ENCODE data around the gene MMP15.
"Not testable (repeated sequence)": the region's sequence is repeated elsewhere in the genome, so short reads cannot be mapped to it uniquely, and the experiment has no call there.

MMP15 gene

DNA sequence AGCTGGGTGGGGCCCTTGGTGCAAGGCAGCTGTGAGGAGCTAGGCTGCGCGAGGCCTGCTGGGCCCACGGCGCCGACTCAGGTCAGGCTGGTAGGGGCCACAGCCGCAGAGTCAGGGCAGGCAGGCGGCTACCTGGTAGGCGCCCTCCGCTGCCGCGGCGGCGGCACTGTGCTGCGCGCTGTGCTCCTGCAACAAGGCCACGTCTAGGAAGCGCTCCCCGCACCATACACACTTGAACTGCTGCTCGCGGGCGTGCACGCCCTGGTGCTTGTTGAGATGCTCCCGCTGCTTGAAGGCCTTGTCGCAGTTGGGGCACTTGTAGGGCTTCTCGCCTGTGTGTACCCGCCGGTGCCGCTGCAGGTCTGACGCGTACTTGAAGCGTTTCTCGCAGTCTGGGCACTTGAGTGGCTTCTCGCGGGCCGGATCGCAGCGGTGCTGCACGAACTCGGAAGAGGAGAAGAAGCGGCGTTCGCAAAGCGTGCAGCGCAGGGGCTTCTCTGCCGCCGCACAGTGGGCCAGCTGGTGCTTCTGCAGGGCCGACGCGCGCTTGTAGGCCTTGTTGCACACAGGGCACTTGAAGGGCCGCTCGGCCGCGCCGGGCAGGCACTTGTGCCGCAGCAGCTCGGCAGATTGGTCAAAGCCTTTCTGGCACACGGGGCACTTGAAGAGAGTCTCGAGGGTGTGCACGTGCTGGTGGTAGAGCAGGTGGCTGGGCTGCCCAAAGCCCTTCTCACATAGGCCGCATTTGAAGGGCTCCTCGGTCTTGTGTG, 29.0 kb upstream of the MMP15 start:
- no peak for DNase-seq

DNA sequence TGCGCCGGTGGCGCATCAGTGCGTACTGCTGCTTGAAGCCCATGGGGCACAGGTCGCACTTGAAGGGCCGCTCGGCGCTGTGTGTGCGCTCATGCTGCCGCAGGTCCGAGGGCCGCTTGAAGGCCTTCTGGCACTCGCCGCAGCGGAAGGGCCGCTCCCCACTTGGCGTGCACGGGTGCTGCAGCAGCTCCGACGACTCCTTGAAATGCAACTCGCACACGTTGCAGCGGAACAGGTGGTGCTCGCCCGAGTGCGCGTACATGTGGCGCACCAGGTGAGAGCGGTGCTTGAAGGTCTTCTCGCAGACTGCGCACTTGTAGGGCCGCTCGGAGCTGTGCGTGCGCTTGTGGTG, 28.4 kb upstream of the MMP15 start:
- no peak for DNase-seq

DNA sequence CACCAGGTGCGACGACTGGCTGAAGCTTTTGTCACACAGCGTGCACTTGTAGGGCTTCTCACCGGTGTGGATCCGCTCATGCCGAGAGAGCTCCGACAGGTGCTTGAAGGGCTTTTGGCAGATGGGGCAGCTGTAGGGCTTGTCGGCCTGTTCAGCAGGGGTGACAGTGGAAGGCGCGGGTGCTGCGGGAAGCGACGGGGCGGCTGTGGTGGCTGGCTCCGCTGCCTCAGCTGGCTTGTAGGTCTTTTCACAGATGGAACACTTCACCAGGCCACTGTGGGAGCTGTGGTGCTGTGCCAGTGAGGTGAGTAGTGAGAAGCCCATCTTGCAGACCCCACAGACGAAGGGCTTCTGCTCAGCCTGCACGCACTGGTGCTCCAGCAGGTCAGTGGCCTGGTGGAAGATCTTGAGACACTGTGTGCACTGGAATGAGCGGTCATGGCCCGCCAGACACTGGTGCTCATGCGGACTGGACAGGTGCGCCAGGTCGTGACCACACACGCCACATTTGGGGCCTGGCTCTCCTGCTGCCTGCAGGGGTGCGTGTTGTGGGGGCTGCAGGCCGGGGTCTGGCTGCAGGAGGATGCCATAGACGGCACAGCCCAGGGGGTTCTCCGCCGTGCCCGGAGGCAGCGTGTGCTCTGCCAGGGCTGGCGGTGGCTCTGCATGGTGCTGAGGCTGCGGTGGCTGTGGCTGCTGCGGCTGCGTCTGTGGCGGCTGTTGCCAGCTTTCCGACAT, 27.9 kb upstream of the MMP15 start:
- no peak for DNase-seq

DNA sequence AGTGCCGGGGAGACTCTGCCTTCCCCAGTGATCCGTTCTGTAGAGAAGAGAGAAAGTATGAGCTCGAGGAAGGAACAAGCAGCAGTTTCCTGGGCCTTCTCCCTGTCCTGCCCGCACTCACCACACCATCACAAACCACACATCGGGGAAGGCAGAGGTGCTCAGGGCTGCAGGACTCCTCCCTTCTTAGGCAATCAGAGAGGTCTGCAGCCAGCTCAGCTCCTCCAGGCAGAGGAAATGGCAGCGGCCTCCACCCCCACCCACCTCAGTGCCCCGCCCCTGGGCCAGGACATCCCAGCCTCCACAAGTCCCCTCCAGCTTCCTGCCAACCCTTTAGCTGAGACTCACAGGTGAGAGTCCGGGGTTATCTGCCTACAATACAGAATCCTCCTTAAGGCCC, 27.1 kb upstream of the MMP15 start:
- no peak for DNase-seq

- DNase-seq: no peak
Observed at GRCh38 chr16:57998992-57999365, 26.6 kb upstream of the MMP15 start.

- no peak for DNase-seq
Observed at GRCh38 chr16:57999366-57999970, 26.1 kb upstream of the MMP15 start.

- DNase-seq: peak; percentile 46
Observed at GRCh38 chr16:57999971-58000705, 25.4 kb upstream of the MMP15 start, which contains the start of gene ZNF319. Gene ZNF319, minus strand, starts transcription at chr16:58000672. Its CDS starts 2,407 bp downstream, at chr16:57998265.

DNA sequence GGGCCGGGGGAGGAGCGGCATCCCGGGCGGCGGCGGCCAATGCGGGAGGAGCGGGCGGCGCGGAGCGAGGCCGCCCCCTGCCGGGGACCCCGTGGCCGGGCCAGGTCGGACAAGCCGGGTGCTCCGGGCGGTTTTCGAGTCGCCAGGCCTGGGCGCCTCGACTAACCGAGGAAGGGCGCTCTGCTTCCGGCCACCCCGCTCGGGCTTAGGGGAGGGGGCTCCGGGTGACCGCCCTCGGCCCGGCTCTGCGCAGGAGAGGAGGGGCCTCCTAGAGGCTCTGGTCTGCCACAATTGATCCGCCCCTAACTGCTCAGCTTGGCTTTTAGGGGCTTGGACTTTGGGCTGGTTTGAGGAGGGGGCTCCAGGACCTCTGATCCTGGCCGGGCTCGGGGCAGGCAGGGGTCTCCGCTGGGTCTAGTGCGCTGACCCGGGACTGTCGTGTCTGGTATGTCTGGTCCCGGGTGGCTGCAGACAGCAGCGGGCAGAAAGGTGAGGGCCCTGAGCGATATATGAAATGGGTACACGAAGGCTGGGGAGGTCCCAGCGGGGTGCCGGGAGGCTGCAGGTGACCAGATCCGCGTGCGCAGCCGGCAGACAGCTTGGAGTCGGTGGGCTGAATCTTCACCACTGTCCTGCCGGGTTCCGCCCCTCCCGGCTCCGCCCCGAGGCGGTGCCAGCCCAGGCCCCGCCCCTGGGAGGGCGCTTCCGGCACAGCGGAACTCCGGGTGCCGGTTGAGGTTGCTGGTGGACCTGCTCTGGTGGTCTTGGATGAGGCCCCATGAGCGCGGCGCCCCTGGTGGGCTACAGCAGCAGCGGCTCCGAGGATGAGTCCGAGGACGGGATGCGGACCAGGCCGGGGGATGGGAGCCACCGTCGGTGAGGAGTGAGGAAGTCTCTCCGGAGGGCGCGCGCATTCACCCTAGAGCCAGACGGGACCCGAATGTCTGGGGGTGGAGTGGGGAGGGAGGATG, 24.6 kb upstream of the MMP15 start, which contains the start of gene USB1:
TSS of gene USB1 (plus strand) at position 702 of the 971 bp plus-strand sequence. CDS start at position 779, 77 bp downstream.
- peak; percentile 88 for DNase-seq

DNA sequence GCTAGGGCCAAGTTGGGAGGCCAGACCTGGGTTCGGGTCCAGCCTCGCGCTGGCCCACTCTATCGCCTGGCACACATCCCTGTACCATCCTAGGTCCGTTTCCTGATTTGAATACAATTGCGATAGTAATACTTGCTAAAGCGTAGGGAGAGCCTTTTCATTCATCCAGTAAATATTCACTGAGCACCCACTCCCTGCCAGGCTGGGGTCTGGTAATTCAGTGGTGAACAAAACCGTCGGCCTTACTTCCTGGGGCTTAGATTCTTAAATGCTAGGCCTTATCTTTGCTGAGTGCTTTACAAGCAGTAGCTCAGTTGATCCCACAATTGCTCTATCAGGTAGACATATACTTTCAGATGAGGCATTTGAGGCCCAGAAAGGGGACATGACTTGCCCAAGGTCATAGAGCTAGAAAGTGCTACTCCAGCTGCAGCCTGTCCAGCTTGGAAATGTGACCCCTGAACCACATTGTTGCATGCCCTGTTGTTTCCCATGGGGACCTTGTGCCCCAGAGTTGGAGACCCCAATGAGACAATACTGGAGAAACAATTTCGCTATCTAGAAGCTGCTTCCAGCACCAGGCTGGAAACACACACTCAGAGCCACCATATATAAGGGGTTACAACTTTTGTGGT, 23.7 kb upstream of the MMP15 start:
- no peak for DNase-seq

DNA sequence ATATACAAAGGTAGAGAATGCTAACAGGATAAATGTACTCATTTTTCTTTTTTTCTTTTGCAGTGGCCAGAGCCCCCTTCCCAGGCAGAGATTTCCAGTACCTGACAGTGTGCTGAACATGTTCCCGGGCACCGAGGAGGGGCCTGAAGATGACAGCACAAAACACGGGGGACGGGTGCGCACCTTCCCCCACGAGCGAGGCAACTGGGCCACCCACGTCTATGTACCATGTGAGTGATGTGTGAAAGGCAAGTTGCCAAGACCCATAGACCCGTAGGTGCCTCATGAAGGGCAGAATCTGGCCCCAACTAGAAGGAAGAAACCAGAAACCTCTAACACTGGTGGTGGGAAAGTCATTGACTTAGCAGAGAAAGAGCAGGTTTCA, 23.1 kb upstream of the MMP15 start:
- no peak for DNase-seq

- DNase-seq: no peak
Observed at GRCh38 chr16:58002936-58003335, 22.6 kb upstream of the MMP15 start.

- DNase-seq: not testable (repeated sequence)
Observed at GRCh38 chr16:58004736-58005135, 20.8 kb upstream of the MMP15 start.

- DNase-seq: no peak
Observed at GRCh38 chr16:58009856-58010416, 15.6 kb upstream of the MMP15 start.

GRCh38 chr16:58010886-58011285, 14.7 kb upstream of the MMP15 start:
- DNase-seq: no peak

- no peak for DNase-seq
Observed at GRCh38 chr16:58011652-58012051, 13.9 kb upstream of the MMP15 start.

GRCh38 chr16:58012481-58012880, 13.1 kb upstream of the MMP15 start:
- DNase-seq: no peak

DNA sequence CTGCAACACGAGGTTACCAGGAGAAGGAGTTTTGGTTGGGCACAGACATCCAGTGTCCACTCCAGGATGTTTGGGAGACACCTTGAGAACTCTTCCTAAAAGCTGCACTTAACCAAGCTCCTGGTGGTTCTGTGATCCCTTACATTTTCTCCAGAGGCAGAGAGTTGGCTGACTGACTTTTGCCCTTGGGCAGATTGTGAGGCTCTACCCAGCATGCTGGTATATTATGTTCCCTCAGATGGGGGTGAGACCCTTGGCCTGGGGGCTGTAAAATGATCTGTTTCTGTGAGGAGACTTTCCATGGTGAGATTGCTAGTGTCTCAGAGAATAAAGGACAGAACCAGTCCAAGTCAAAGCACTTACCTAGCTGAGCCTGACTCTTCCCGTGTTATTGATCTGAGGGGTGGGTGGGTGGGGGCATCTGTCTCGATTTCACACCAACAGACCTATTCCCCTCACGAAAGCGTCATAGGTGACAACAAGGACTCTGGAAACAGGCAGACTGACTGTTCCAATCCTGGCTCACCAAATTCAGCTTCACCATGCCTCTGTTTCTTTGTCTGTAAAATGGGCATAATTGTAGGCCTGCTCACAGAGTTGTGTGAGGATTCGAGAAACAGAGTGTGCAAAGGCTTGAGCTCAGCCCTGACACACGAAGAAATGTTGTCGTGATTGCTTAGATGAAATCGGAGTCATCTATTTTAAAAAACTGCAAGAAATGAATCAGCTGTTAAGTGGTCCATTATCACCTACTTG, 12.2 kb upstream of the MMP15 start:
- DNase-seq: no peak

DNA sequence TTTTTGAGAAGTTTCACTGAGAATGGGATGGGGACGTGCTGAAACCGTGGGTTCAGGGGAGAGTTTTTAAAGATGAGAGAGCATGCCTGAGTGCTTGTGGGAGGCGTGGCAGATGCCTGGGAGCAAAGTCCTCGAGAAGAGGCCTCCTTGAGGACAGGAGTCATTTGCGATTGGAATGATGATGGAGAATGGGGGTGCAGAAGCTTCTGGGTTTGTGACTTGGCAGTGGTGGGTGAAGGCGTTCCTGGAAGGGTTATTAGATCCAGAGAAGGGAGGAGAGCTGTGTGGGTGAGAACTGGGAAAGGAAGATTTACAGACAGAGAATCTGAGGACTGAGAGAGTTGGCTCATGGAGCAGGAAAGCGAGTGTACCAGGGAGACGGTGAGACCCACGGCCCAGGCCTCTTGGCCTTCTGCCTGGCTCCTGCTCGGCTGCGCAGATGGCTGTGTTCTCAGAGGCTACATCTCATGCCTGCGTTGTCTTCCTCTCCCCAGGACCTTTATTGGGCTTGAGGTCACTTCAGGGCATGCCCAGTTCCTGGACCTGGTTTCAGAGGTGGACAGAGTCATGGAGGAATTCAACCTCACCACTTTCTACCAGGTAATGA, 8.6 kb upstream of the MMP15 start:
- DNase-seq: no peak

DNA sequence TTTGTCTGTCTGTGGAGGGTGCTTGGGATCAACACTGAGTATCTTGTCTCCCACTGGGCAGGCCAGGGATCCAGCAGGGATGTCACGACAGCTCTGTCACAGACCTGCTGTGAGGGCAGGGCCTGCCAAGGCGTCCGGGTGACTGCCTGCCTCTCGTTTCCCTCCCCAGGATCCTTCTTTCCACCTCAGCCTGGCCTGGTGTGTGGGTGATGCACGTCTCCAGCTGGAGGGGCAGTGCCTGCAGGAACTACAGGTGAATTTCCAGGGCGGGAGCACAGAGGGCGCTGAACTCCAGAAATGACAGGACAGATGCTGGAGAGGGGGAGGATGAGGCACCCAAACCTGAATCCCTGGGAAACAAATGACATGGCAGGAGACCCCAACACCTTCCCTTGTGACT, 6.8 kb upstream of the MMP15 start:
- DNase-seq: no peak

All from activated CD4-positive, CD25-positive, alpha-beta regulatory T cell treated with anti-CD3 and anti-CD28 coated beads, Interleukin-2, amount 50 U/mL, for 72 hours (primary cell).